ENCODE measurements around the gene ELANE. TPM values are rescaled to one million over a fixed set of nuclear protein-coding genes. Genes with fewer than 3 reads are reported as not detected.

ELANE gene
- not detected in 2 replicates for total RNA-seq (2014; rRNA removed; shearing (Covaris generic))

DNA sequence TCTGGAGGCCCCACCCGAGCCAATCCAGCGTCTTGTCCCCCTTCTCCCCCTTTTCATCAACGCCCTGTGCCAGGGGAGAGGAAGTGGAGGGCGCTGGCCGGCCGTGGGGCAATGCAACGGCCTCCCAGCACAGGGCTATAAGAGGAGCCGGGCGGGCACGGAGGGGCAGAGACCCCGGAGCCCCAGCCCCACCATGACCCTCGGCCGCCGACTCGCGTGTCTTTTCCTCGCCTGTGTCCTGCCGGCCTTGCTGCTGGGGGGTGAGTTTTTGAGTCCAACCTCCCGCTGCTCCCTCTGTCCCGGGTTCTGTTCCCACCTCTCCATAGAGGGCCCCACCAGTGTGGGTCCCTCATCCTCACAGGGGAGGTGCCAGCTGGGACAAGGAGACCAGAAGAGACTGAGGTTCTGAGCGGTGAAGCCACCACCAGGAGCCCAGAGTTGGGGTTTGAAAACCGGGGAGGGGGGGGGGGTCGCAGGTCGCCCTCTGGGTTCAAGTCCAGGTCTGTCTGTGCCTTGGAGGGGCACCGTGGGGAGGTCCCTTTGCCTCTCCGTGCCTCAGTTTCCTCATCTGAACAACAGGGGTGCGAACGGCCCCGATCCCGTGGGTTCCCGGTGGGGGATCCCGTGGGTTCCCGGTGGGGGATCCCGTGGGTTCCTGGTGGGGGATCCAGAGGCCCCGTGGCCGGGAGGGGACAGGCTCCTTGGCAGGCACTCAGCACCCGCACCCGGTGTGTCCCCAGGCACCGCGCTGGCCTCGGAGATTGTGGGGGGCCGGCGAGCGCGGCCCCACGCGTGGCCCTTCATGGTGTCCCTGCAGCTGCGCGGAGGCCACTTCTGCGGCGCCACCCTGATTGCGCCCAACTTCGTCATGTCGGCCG lies at the start of gene ELANE:
Gene ELANE (plus strand): TSS at position 168 of the 878 bp plus-strand sequence. CDS start 26 bp downstream, at position 194.
- DNase-seq (ENCODE audit: low spot score): no peak

DNA sequence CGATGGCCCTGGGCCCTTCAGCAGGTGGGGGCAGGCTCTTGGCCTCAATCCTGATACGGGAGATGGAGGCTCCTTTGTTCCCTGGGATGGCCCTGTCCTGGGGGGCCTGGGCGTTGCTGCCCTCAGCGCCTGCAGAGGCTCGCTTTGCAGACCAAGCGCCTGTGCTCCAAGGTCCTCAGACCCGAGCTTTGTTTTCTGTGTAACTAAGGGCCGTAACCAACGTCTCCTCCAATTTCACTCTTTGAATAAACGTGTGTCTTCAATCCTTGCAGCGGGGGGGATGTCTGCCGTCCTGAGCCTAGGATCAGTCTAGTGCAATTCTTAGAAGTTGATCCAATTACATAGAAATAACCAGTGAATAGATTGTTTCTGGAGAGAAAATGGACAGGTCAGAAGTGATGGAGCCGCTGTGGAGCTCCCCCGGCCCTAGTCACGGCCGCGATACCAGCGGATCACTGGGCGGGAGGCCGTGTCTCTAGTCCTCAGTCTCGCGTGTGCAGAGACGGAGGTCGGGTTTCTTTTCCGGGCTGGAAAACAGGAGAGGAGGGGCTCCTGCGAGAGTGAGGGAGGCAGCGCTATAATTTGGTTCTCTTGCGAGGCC lies 49.5 kb upstream of the ELANE start:
- DNase-seq (ENCODE audit: low spot score): no peak

DNA sequence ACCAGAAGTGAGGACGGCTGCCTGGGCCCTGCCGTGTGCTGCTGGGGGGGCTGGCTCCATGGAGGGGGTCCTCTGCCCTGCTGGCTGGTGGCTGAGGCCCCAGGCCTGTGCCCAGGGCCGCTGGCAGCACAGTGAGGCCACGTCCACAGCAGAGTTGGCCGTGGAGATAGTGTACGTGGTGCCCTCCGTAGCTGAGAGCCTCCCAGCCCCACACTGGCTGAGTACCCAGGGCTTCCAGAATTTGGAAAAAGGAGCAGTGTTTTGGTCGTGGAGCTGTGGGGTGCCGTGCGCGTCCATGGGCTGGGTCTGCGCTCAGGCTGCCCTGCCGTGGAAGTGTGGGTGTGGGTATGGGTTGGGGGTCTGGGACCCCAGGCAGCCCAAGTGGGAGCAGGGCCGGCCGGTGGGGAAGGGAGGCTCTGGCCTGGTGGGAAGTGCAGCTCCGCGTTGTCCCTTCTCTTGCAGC lies 49.0 kb upstream of the ELANE start:
- DNase-seq (ENCODE audit: low spot score): no peak

DNA sequence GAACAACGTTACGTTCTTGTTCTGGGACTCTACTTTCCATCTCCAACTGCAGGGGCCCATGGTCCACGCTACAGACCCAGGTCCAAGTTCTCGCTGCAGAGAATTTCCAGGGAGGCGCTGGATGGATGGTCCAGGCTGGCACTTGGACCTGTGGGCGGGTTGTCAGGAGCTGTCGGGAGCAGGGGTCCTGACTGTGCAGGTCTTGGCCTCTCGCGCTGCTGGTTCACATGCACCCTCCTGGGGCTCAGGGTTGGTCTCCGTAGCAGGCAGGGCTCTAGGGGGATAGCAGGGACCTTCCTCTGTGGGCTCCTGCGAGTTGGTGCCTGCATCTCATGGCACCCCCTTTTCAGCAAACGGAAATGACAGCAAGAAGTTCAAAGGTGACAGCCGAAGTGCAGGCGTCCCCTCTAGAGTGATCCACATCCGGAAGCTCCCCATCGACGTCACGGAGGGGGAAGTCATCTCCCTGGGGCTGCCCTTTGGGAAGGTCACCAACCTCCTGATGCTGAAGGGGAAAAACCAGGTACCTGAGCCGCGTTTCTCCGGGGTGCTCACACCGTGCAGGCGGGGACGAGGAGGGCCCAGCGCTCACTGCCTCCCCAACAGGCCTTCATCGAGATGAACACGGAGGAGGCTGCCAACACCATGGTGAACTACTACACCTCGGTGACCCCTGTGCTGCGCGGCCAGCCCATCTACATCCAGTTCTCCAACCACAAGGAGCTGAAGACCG lies 48.3 kb upstream of the ELANE start:
- DNase-seq (ENCODE audit: low spot score): no peak

DNA sequence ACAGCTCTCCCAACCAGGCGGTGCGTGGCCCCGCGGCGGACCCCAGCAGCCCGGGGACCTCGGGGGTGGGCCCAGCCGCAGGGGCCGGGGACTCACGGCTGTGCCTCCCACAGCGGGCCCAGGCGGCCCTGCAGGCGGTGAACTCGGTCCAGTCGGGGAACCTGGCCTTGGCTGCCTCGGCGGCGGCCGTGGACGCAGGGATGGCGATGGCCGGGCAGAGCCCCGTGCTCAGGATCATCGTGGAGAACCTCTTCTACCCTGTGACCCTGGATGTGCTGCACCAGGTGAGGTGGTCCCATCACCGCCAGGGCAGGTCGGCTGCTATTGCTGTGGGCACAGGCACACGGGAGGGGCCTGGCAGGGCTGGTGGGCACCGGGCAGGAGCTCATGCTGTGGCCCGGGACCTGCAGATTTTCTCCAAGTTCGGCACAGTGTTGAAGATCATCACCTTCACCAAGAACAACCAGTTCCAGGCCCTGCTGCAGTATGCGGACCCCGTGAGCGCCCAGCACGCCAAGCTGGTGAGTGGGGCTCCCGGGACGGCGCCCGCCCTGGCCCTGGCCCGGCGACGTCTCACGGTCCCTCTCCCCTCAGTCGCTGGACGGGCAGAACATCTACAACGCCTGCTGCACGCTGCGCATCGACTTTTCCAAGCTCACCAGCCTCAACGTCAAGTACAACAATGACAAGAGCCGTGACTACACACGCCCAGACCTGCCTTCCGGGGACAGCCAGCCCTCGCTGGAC lies 47.5 kb upstream of the ELANE start:
- no peak for DNase-seq (ENCODE audit: low spot score)

DNA sequence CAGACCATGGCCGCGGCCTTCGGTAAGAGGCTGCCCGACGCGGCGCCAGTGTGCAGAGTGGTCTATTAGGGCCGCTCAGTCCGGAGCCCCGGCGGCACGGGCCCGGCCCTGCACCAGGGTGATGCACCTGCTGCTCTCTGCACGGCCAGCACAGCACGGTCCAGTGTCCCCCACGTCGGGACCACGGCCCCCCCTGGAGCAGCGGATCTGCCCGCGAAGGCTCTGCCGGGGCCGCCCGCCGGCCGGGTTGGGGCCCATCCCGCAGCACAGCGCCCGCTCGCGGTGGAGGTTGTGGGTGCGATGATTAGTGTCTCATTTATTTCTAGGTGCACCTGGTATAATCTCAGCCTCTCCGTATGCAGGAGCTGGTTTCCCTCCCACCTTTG lies 46.9 kb upstream of the ELANE start:
- no peak for DNase-seq (ENCODE audit: low spot score)

GRCh38 chr19:805600-806550 lies 46.2 kb upstream of the ELANE start:
- DNase-seq (ENCODE audit: low spot score): no peak

- no peak for DNase-seq (ENCODE audit: low spot score)
Measured at GRCh38 chr19:806815-807421, 45.2 kb upstream of the ELANE start.

DNA sequence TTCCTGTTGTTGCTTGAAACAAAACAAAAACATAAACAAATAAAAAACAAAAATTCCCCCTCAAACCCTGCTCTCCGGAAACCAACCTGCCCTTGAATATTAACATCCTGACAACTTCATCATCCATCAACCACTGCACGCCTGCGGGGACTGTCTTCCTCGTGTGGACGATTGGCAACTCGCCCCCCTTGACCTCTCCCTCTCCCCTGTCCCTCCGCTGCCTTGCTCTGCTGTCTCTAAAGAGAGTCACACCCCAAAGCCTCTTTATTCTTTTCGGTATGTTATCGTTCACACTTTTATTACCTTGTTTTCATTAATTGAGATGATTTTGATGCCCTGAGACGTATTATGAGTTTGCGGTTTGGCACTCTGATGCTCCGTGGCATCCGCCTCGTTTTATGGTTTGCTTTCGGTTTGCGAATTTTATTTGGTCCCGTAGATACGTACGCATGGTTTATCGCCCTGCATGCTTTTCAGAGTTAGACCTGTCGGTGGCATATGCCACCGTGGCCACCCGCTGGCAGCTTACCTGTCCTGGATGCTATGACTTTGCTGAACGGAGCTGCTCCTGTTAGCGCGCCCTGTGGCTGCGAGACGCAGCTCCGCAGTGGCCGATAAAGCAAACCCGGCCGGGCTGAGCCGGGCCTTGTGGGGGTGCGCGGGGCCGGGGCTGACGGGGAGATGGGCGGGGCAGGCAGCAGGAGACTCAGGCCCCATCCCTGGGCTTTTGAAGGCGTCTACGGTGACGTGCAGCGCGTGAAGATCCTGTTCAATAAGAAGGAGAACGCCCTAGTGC lies 44.3 kb upstream of the ELANE start:
- DNase-seq (ENCODE audit: low spot score): no peak

- no peak for DNase-seq (ENCODE audit: low spot score)
Measured at GRCh38 chr19:808423-808775, 43.7 kb upstream of the ELANE start.

GRCh38 chr19:810077-810855 lies 41.8 kb upstream of the ELANE start:
- DNase-seq (ENCODE audit: low spot score): no peak

DNA sequence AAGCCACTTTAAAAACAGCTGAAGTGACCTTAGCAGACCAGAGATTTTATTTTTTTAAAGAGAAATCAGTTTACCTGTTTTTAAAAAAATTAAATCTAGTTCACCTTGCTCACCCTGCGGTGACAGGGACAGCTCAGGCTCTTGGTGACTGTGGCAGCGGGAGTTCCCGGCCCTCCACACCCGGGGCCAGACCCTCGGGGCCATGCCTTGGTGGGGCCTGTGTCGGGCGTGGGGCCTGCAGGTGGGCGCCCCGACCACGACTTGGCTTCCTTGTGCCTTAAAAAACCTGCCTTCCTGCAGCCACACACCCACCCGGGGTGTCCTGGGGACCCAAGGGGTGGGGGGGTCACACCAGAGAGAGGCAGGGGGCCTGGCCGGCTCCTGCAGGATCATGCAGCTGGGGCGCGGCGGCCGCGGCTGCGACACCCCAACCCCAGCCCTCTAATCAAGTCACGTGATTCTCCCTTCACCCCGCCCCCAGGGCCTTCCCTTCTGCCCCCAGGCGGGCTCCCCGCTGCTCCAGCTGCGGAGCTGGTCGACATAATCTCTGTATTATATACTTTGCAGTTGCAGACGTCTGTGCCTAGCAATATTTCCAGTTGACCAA lies 41.1 kb upstream of the ELANE start:
- DNase-seq (ENCODE audit: low spot score): no peak

- DNase-seq (ENCODE audit: low spot score): no peak
Measured at GRCh38 chr19:811506-812048, 40.5 kb upstream of the ELANE start.

- DNase-seq (ENCODE audit: low spot score): no peak
Measured at GRCh38 chr19:812049-812746, 39.9 kb upstream of the ELANE start.

GRCh38 chr19:812747-813218 lies 39.3 kb upstream of the ELANE start:
- no peak for DNase-seq (ENCODE audit: low spot score)

GRCh38 chr19:813219-814151 lies 38.6 kb upstream of the ELANE start:
- no peak for DNase-seq (ENCODE audit: low spot score)

Data from HT-29 (cell line).